Stimulated activated CD8-positive, alpha-beta memory T cell treated with anti-CD3 and anti-CD28 coated beads, Interleukin-15, amount 100 ng/mL, for 48 hours (primary cell): ENCODE data around the gene GPR55.

ENCODE experiments used
- DNase-seq, 2 donors: peaks; one replicate each; pipeline ENCODE4 v3.0.0-alpha.2; 2020; ENCODE audit warnings: low read depth in 2 of 2

GPR55 gene

DNA sequence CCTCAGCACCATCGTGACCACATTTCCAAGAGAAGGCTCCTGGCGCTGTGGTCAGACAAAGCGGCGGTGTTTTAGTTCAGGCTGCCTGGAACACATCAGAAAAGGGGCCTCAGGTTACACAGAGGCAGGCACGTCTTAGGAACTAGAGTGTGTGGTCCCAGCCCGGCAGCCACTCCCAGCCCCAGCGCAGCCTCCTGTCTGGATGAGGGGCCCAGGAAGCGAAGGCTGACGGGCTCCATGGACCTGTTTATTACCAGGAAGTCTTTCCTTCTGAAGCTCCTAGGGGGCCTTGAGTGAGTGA is 10.0 kb upstream of the GPR55 start:
- DNase-seq, result no peak

- no peak for DNase-seq
Measured at GRCh38 chr2:230934231-230935129, 9.4 kb upstream of the GPR55 start.

GRCh38 chr2:230933521-230934180 is 8.6 kb upstream of the GPR55 start:
- DNase-seq, result no peak

GRCh38 chr2:230932556-230933511 is 7.8 kb upstream of the GPR55 start:
- DNase-seq, result no peak

GRCh38 chr2:230931556-230932231 is 6.7 kb upstream of the GPR55 start:
- no peak for DNase-seq

GRCh38 chr2:230930928-230931555 is 6.0 kb upstream of the GPR55 start:
- DNase-seq, result no peak

DNA sequence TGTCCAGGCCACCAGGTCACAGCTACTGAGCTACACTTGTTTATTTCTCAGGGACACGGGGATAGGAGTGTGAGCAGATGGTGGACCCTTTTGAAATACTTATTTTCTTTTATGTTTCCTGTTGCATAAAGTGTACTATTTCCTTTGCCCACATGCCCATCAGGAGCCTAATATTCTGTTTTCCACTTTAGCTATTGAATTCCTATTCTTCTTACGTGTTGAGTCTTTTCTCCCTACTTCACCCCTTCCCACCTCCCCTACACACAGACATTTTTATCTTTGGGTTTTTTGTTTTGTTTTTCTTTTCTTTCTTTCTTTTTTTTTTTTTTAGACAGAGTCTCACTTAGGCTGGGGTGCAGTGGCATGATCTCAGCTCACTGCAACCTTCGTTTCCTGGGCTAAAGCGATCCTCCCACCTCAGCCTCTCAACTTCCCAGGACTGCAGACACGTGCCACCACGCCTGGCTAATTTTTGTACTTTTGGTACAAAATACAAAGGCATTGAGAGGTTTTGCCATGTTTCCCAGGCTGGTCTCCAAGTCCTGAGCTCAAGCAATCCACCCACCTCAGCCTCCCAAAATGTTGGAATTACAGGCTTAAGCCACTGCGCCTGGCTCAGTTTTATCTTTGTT is 5.2 kb upstream of the GPR55 start:
- DNase-seq, result no peak

DNA sequence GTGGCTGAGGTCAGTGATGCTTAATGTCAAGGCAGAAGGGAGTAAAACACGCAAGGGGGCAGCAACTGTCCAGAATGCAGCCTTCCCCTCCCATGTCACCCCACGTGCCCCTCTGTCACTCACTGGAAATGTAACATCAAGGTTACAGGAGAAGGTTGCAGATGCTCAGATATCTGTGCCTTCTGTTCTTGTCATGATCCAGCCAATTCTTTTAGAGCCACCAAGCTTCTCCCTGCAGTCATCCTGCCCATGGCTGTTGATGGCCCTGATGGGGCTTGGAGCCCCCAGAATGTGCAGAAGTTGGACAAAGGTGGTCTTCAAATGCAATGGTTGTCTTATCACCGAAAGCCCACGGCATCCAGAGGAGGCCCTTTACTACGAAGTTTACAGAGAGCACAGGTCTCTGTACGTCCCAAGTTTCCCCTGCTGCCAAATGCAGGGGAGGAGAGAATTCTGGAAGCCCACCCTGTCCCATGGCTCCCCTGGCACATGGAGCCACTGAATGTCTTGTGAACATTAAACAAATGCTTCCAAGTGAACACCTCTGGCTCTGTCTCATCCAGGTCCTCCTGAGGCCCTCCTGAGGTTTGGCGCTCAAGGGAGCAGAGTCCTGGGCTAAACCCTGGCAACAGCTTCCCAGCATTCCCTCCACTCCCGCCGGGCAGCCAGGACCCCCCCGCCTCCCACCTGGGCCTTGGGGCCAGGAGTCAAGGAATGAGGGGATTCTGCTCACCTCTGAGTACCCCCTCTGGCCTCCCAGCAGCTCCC is 4.5 kb upstream of the GPR55 start:
- no peak for DNase-seq

- no peak for DNase-seq
Measured at GRCh38 chr2:230928701-230929380, 3.8 kb upstream of the GPR55 start.

DNA sequence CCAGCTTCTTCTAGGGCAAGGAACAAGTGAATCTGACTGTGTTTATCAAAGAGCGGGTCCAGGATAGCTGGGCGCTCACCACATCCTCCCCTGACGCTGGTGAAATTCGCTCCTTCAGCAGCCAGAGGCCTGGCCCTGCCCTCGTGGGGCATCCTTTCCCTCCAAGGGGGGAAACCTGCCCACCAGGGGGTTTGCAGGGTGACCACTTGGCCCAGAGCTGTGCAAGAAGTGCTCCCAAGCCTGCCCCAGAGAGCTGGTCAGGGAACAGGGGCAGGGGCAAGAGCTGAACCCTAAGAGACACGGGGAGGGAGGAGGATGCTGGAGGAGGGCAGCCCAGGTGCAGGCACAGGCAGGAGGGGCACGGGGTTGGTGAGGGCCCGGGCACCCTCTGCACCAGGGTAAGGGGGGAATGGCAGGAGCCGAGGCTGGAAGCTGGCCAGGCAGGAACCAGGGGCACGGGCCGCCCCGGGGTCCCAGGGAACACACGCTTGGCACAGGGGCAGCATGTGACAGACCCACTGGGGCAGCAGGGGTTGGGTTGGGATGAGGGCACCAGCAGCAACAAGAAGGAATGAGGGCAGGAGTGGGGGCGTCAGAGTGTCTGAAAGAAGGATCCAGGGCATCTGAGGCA is 2.8 kb upstream of the GPR55 start:
- no peak for DNase-seq

GRCh38 chr2:230925879-230926765 is 1.1 kb upstream of the GPR55 start:
- peak; percentile 35 to 46 for DNase-seq

DNA sequence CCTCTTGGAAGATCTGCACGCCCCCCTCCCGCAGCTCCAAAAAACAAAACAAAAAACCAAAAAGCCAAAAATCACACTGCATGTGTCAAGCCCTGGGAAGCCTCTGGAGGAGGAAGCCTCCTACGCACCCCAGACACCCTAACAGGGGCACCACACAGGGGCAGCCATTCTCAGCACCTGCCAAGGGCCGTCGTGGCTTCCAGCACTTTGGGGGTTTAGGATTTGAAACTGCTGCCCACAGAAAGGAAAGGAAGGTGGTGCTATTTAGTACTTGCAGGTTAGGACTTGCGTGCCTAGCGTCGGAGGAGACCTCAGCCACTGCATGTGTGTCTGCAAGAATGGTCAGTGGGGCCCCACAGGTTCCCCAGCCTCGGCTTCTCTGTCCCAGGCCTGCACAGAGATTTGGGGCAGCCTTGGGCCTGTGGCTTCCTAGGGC is 419 bp upstream of the GPR55 start:
- DNase-seq, result peak in 1 of 2 donors; percentile 56

- DNase-seq, result no peak
Measured at GRCh38 chr2:230924092-230924469, 961 bp downstream of the GPR55 start.

DNA sequence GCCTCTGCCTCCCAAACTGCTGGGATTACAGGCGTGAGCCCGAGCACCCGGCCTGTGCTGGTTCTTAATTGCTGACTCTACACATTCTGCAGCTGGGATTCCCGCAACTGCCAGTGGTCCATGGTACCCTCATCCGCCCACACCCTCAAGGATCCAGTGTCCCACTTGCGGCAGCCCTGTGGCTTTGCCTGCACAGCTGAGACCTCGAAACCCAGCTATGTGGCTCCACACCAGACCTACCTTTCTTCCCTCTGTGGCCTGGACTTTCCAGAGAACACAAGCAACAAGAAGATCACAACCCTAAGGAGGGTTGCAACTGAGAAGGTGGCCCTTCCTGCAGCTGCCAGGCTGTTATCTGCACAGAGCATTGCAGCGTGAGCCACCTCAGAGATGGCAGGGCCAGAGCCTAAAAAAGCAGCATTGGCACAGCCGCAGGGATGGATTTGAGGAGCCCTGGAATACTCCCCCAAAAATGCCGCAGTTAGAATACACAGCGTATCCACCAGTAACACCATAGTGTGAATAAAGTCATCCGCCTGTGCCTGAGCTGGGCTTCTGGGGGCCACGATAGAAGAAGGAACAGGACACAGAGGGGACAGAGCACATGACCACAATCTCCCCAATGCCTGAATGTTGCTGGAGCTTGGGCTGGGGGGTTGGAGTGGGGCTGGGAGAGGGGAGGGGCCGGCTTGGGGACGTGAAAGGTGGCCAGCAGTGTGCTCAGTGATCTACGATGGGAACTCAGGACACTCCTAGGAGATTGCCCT is 1.9 kb downstream of the GPR55 start:
- DNase-seq, result no peak

DNA sequence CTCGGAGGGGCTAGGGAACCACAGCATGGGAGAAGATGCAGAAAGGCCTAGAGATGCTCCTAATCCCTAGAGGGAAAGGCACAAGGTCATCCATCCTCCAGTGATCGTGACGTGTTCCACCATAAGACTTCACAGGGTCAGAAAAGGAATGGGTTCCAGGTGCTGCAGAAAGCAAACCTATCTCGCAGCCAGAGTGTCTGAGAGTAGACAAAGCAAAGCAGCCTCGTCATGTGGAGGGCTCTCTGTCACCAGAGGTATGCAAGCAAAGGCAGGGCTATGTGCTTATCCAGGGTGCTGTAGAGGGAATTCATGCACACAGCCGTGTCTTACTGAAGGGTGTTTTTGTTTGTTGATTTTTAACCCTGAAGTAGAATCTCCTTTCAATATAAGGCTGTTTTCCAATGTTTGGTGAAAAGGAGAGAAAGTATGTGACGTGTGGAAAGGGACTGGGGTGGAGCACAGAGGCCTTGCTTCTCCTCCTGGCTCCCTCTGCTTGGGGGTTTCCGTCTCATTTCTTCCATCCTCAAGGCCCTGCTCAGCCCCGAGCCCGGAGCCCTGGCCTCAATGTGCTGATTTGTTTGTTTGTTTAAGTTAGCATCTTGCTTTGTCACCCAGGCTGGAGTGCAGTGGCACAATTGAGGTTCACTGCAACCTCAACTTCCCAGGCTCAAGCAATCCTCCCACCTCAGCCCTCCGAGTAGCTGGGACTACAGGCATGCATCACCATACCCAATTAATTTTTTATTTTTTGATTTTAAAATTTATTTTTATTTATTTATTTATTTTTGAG is 3.0 kb downstream of the GPR55 start:
- no peak for DNase-seq

- DNase-seq, result no peak
Measured at GRCh38 chr2:230920167-230920566, 4.9 kb downstream of the GPR55 start.
